ENCODE measurements around the gene PTPRM. TPM values are rescaled to one million over a fixed set of nuclear protein-coding genes. Genes with fewer than 3 reads are reported as not detected.

PTPRM gene
- total RNA-seq, 1 experiment from 2014 or later, result 14.5 TPM

- RAD21 ChIA-PET (ENCODE audit: low non-redundant PET in 1 of 2, low total read pairs in 2 of 2, uncharacterized antibody in 2 of 2, unreplicated experiment in 2 of 2), result no interaction called here
- no peaks in the 10 kb centered on the region for H3K79me2 ChIP-seq (ENCODE audit: insufficient read depth, low read length)
- DNase-seq (ENCODE audit: low read depth, low spot score) (no peak), ATAC-seq (no peak)
- H3K9me3 ChIP-seq (ENCODE audit: control insufficient read depth in 1 of 2, insufficient read depth in 1 of 2, low read depth in 1 of 2, low read length in 2 of 2), result no peaks in the 10 kb centered on the region
- TF ChIP-seq RAD21 (IDR thresholded peaks at IDR 0.05; ENCODE audit: low read depth) (no peak), ZNF274 (IDR thresholded peaks at IDR 0.05; ENCODE audit: low read depth, low read length) (no peak), ZFX (IDR thresholded peaks at IDR 0.05) (no peak), POLR2A (IDR thresholded peaks at IDR 0.05; ENCODE audit: borderline replicate concordance, extremely low read depth, insufficient read depth, insufficient read length) (no peak), CEBPB (IDR thresholded peaks at IDR 0.05; ENCODE audit: low read depth) (no peak), ELF1 (IDR thresholded peaks at IDR 0.05; ENCODE audit: borderline replicate concordance, low read depth) (no peak), SP1 (IDR thresholded peaks at IDR 0.05; ENCODE audit: low read depth) (no peak), CBX3 (IDR thresholded peaks at IDR 0.05; ENCODE audit: low read depth) (no peak), SRF (IDR thresholded peaks at IDR 0.05; ENCODE audit: low read depth) (no peak), SIN3A (IDR thresholded peaks at IDR 0.05; ENCODE audit: low read depth) (no peak), REST (IDR thresholded peaks at IDR 0.05; ENCODE audit: low read depth) (no peak), ATF3 (IDR thresholded peaks at IDR 0.05) (no peak), CTCF (IDR thresholded peaks at IDR 0.05 in 2 of 3, conservative IDR thresholded peaks at IDR 0.05 in 1 of 3; ENCODE audit: borderline replicate concordance in 1 of 3, insufficient read depth in 1 of 3, low read depth in 2 of 3, low read length in 2 of 3) (no peak)
- no peak overlapping the region for H2AFZ ChIP-seq (ENCODE audit: low read depth, low read length, poor library complexity, severe bottlenecking)
- intact Hi-C loops (cut with micrococcal nuclease), result no loop called here
- H3K36me3 ChIP-seq (ENCODE audit: control insufficient read depth in 1 of 2, insufficient read depth in 2 of 2, low read length in 2 of 2), result no peaks in the 10 kb centered on the region
- no peak overlapping the region for H3K4me3 ChIP-seq (replicated peaks in 1 of 2; ENCODE audit: low read depth in 1 of 2, low read length in 2 of 2)
- H3K9ac ChIP-seq (ENCODE audit: low read length), result no peak overlapping the region
- H4K20me1 ChIP-seq (ENCODE audit: insufficient read depth), result no peaks in the 10 kb centered on the region
- H3K27me3 ChIP-seq (ENCODE audit: insufficient read depth, low read length), result 0 out of 2 replicates have a peak, but pooled peaks cover 9% of the 10 kb centered on the region
- H3K9me2 ChIP-seq (ENCODE audit: insufficient read depth), result no peaks in the 10 kb centered on the region
- BruUV-seq (replicated peaks), result no TSS peak
- H3K4me1 ChIP-seq (ENCODE audit: control insufficient read depth in 1 of 2, insufficient read depth in 2 of 2, low read length in 2 of 2), result peaks cover 4 to 8% of the 10 kb centered on the region in 2 experiments; a peak in 2 of 4 replicates
- CTCF ChIA-PET, result no interaction called here
- no peak overlapping the region for H3K27ac ChIP-seq (ENCODE audit: low read depth, low read length)
- no peak overlapping the region for H3K4me2 ChIP-seq (ENCODE audit: low read length)
- POLR2A ChIA-PET, result no interaction called here
These were observed 797.9 kb downstream of the PTPRM start for GRCh38 chr18:8365006-8365405.

All from HCT116 (cell line).